Measurements from ENCODE around the gene ZNF830.
"Not testable (repeated sequence)": the region's sequence is repeated elsewhere in the genome, so short reads cannot be mapped to it uniquely, and the experiment has no call there.

The ZNF830 gene

DNA sequence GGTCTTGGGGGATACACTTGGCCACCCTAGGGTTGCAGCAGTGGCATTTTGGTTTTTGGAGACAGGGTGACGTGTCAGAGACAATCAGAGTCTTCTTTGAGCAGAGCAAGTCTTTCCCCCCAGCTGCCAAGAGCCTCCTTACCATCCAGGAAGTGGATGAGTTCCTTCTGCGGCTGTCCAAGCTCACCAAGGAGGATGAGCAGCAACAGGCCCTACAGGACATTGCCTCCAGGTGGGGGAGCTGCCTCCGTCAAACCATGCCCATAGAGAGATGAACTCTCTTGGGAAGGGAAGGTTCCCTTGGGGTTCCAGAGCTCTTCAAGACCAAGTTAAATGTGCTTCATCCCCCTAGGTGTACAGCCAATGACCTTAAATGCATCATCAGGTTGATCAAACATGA is 30.3 kb downstream of the ZNF830 start:
- TF ChIP-seq, protein P1, sequence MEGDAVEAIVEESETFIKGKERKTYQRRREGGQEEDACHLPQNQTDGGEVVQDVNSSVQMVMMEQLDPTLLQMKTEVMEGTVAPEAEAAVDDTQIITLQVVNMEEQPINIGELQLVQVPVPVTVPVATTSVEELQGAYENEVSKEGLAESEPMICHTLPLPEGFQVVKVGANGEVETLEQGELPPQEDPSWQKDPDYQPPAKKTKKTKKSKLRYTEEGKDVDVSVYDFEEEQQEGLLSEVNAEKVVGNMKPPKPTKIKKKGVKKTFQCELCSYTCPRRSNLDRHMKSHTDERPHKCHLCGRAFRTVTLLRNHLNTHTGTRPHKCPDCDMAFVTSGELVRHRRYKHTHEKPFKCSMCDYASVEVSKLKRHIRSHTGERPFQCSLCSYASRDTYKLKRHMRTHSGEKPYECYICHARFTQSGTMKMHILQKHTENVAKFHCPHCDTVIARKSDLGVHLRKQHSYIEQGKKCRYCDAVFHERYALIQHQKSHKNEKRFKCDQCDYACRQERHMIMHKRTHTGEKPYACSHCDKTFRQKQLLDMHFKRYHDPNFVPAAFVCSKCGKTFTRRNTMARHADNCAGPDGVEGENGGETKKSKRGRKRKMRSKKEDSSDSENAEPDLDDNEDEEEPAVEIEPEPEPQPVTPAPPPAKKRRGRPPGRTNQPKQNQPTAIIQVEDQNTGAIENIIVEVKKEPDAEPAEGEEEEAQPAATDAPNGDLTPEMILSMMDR (conservative IDR thresholded peaks at IDR 0.05; ENCODE audit: low read depth, low read length) = no peak
- DNase-seq (ENCODE audit: low read depth) = no peak
- no peak overlapping the region for H3K4me3 ChIP-seq (ENCODE audit: low read depth, low read length)

DNA sequence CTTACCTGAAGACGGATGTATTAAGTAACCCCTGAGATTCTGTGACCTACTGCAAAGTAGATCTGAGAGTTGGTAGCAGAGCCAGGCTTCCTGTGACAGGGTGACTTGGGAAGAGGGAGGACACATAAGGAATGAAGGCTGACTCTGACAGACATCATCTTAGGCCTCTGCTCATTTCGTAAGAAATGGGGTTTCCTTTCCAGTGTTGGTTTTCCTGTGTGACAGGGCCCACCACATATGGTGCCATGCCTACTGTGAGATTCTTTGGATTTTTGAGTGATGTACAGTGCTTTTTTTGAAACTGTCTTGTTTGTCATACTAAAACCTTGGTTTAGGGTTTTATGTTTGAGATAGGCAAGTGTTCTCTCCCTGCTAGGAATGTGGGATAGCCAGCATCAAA is 31.7 kb downstream of the ZNF830 start:
- DNase-seq (ENCODE audit: low read depth) = no peak
- no peak overlapping the region for H3K4me3 ChIP-seq (ENCODE audit: low read depth, low read length)
- TF ChIP-seq, protein P1 (conservative IDR thresholded peaks at IDR 0.05; ENCODE audit: low read depth, low read length) = no peak

DNA sequence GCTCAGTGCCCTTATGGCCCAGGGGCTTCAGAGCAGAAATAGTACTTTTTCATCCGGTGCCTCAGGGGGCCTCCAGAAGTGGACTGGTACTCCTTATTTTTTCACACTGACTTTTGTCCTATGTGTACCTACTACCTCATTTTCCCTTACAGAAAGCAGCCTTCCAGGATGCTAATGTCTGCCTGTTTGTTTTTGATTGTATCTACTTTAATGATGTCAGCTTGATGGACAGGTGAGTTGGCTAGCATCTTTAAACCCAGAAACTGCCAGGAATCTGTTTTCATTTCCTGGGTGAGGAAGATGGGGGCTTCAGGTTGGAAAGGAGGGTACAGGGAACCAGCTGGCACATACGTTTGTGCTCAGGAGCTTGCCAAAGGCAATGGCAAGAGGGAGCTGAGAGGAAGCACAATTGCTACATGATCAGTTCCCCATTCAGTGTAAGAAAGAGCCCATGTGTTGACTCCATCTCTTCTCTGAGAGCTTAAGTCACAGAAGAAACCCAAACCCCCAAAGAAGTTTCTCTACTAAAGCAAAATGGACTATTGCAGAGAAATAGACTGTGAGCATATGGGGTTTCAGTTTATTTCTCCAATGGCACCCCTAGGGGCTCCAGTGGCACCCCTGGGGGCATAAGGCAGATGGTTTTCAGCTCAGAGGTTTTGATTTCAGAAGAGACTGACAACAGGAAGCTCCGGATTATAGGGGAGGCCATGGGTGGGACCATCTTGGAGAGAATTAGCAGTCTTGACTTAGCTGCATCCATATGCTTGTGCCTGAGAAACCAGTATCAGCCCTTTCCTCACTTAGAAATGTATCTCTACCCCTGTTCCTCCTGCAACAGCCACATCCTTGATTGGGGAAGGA is 35.3 kb downstream of the ZNF830 start:
- no peak overlapping the region for H3K4me3 ChIP-seq (ENCODE audit: low read depth, low read length)
- TF ChIP-seq, protein P1 (conservative IDR thresholded peaks at IDR 0.05; ENCODE audit: low read depth, low read length) = no peak
- DNase-seq (ENCODE audit: low read depth) = no peak

DNA sequence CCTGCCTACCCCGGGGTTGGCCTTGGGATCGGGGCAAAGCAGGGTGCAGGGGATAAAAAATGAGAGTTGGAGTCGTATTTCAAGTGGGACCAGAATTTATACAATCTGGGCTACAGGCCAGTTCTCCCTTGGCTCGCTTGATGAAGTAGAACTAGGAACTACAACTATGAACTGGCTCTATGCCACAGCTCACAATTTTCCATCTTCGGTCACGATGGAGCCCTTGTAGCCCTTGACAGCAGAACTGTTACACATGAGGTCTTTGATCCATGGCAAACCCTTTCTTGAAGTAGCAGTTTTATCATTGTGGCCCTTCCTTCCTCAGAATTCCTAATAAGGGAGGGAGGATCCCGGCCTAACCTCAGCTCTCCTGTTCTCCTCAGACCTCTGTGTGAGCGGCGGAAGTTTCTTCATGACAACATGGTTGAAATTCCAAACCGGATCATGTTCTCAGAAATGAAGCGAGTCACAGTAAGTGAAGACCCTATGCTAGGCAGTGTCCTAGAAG is 36.1 kb downstream of the ZNF830 start:
- TF ChIP-seq, protein P1 (conservative IDR thresholded peaks at IDR 0.05; ENCODE audit: low read depth, low read length) = no peak
- DNase-seq (ENCODE audit: low read depth) = peak; percentile 97
- H3K4me3 ChIP-seq (ENCODE audit: low read depth, low read length) = no peak overlapping the region

DNA sequence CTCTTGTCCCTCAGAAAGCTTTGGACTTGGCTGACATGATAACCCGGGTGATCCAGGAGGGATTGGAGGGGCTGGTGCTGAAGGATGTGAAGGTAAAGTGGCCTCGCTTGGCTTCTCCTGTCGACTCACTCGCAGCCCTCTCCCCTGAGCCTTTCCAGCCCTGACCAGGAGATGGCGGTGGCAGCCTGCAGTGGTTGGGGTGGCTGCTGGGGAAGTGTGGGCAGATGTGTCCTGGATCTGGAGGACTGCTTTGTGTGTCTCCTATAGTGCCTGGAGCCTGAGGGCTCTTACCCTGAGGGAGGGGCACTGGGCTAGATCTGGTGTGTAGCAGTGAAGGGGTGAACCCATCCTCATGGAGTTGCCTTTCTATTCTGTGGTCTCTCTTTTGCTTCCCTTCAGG is 36.9 kb downstream of the ZNF830 start:
- no peak overlapping the region for H3K4me3 ChIP-seq (ENCODE audit: low read depth, low read length)
- DNase-seq (ENCODE audit: low read depth) = peak; percentile 89
- TF ChIP-seq, protein P1 (conservative IDR thresholded peaks at IDR 0.05; ENCODE audit: low read depth, low read length) = peak; percentile 97

DNA sequence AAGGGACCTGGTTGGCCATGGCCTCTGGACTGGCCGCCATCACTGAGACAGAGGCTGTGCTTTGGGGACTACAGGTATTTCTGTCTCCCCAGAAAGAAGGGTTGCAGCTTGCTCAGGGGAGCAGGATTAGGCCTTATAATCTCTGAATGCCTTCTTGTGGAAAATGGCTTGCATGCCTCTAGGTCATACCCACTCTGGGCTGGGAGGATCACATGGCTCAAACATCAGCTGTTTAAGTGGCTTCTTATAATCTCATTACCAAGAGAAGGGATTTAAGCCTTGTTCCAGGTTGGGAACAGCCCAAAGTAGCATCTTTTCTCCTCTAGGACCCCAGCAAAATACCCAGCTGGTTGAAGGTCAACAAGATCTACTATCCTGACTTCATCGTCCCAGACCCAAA is 38.1 kb downstream of the ZNF830 start:
- TF ChIP-seq, protein P1 (conservative IDR thresholded peaks at IDR 0.05; ENCODE audit: low read depth, low read length) = no peak
- no peak for DNase-seq (ENCODE audit: low read depth)
- H3K4me3 ChIP-seq (ENCODE audit: low read depth, low read length) = no peak overlapping the region

DNA sequence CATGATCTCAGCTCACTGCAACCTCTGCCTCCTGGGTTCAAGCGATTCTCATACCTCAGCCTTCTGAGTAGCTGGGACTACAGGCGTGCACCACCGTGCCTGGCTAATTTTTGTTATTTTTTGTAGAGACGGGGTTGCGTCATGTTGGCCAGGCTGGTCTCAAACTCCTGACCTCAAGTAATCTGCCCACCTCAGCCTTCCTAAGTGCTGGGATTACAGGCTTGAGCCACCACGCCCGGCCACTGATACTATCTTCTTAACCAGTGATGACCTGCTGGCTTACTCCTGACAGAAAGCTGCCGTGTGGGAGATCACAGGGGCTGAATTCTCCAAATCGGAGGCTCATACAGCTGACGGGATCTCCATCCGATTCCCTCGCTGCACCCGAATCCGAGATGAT is 39.6 kb downstream of the ZNF830 start:
- not testable (repeated sequence) for DNase-seq (ENCODE audit: low read depth); H3K4me3 ChIP-seq (ENCODE audit: low read depth, low read length)

Measured in choroid plexus epithelial cell (primary cell).